ENCODE data around the gene LLPH.

LLPH gene

DNA sequence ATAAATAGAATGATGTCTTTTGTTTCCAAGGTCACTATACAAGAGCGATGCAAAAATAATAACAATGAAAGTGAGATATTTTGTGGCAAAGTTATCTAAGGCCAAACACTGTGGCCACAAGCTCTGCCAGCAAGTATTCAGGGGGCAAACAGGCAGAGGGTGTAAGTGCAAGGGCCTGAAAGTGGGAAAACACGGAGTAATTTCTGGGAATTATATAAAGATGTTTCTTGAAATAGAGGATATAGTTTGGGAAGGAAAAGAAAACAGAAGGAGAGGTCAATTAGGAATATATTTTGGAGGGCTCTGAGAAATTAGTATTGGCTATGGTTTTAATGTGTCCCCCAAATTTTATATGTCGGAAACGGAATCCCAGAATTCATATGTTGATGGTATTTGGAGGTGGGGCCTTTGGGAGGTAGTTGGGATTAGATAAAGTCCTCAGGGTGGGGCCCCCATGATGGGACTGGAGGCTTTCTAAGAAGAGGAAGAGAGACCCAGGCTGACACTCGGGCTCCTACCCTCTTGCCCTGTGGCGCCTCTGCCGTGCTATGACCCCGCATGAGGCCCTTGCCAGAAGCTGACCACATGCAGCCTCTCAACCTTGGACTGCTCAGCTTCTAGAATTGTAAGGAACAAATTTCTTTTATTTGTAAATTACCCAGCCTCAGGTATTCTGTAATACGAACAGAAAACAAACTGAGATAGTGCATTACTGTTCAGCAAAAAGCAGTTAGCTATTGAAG, 60.0 kb downstream of the LLPH start:
- no peak overlapping the region for H3K4me3 ChIP-seq (ENCODE audit: low read length)
- no peak for DNase-seq (ENCODE audit: low read depth)
- TF ChIP-seq, protein P1, sequence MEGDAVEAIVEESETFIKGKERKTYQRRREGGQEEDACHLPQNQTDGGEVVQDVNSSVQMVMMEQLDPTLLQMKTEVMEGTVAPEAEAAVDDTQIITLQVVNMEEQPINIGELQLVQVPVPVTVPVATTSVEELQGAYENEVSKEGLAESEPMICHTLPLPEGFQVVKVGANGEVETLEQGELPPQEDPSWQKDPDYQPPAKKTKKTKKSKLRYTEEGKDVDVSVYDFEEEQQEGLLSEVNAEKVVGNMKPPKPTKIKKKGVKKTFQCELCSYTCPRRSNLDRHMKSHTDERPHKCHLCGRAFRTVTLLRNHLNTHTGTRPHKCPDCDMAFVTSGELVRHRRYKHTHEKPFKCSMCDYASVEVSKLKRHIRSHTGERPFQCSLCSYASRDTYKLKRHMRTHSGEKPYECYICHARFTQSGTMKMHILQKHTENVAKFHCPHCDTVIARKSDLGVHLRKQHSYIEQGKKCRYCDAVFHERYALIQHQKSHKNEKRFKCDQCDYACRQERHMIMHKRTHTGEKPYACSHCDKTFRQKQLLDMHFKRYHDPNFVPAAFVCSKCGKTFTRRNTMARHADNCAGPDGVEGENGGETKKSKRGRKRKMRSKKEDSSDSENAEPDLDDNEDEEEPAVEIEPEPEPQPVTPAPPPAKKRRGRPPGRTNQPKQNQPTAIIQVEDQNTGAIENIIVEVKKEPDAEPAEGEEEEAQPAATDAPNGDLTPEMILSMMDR (conservative IDR thresholded peaks at IDR 0.05; ENCODE audit: low read length) = no peak

- H3K4me3 ChIP-seq (ENCODE audit: low read length) = no peak overlapping the region
- TF ChIP-seq, protein P1 (conservative IDR thresholded peaks at IDR 0.05; ENCODE audit: low read length) = no peak
- no peak for DNase-seq (ENCODE audit: low read depth)
Observed at GRCh38 chr12:66066929-66067523, 63.5 kb downstream of the LLPH start.

All from AG10803 (cell line).